PFSK-1 (cell line): ENCODE data around the gene PDHB.

Source experiments
- POLR2AphosphoS5 ChIP-seq: IDR thresholded peaks from 2 replicates; pipeline ENCODE4 v1.6.1; 2012; ENCODE audit warnings: low read depth, mild to moderate bottlenecking, control low read depth, low read length, moderate library complexity
- TAF1 ChIP-seq: IDR thresholded peaks from 2 replicates; pipeline ENCODE4 v1.6.1; 2012; ENCODE audit warnings: low read length, control low read depth, borderline replicate concordance; ENCODE audit not compliant: insufficient read depth
- TF ChIP-seq, protein P1 (sequence below), 2 experiments: IDR thresholded peaks; 2 replicates each; pipeline versions ENCODE4 v1.6.1 to v1.8.0; 2011 to 2012; ENCODE audit warnings: low read depth in 2 of 2, low read length in 2 of 2, control low read depth in 1 of 2, inconsistent platforms in 1 of 2, mild to moderate bottlenecking in 1 of 2, moderate library complexity in 1 of 2; ENCODE audit not compliant: insufficient read depth in 1 of 2

DNA sequence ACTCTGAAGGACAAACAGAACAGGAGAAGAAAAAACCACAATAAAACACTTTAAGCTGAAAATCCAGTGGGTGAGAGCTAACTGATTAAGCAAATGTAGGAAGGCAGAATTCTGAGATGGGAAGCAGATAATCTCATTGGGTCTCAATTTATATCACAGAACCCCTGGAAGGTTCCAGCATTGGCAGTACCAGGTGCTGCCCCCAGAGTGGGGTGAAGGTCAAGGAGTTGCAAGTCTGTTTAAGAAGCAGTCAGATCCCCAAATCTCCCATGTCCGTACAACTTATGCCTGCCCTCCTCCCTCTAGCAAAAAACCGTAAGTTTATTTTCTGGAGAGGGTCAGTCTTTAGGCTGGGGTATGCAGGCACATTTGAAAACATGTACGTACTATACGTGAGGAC is 55.9 kb downstream of the PDHB start:
- no peak for TF ChIP-seq POLR2AphosphoS5
- TF ChIP-seq, protein P1, sequence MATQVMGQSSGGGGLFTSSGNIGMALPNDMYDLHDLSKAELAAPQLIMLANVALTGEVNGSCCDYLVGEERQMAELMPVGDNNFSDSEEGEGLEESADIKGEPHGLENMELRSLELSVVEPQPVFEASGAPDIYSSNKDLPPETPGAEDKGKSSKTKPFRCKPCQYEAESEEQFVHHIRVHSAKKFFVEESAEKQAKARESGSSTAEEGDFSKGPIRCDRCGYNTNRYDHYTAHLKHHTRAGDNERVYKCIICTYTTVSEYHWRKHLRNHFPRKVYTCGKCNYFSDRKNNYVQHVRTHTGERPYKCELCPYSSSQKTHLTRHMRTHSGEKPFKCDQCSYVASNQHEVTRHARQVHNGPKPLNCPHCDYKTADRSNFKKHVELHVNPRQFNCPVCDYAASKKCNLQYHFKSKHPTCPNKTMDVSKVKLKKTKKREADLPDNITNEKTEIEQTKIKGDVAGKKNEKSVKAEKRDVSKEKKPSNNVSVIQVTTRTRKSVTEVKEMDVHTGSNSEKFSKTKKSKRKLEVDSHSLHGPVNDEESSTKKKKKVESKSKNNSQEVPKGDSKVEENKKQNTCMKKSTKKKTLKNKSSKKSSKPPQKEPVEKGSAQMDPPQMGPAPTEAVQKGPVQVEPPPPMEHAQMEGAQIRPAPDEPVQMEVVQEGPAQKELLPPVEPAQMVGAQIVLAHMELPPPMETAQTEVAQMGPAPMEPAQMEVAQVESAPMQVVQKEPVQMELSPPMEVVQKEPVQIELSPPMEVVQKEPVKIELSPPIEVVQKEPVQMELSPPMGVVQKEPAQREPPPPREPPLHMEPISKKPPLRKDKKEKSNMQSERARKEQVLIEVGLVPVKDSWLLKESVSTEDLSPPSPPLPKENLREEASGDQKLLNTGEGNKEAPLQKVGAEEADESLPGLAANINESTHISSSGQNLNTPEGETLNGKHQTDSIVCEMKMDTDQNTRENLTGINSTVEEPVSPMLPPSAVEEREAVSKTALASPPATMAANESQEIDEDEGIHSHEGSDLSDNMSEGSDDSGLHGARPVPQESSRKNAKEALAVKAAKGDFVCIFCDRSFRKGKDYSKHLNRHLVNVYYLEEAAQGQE (IDR thresholded peaks at IDR 0.05; ENCODE audit: insufficient read depth in 1 of 2, low read depth in 2 of 2, low read length in 2 of 2) = no peak
- TF ChIP-seq TAF1 = no peak
